GM18870 (cell line): ENCODE data around the gene KIF5A.
A peak's percentile ranks its signal among the peaks of the same experiment; 100 is the strongest.
"Not testable (repeated sequence)": the region's sequence is repeated elsewhere in the genome, so short reads cannot be mapped to it uniquely, and the experiment has no call there.

Source experiments
- ATAC-seq: cut with Tn5 transposase; IDR thresholded peaks from one replicate; pipeline ENCODE4 v1.9.1; 2021; ENCODE audit warnings: moderate library complexity; ENCODE audit not compliant: unreplicated experiment

The KIF5A gene

DNA sequence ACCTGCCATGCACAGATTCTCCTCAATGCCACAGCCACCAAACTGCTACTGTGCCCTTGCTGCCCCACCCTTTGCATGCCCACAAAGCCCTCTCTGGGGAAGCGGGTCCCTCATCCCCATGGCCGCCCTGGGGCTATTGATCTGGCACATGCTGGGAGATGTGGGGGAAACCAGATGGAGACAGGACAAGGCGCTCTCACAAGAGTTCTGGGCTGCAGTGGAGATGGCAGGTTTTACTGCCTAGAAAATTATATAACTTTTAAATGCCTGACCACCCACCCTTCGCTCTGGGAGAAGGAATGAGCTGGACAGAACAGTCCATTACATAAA lies 30.6 kb downstream of the KIF5A start:
- no peak for ATAC-seq

DNA sequence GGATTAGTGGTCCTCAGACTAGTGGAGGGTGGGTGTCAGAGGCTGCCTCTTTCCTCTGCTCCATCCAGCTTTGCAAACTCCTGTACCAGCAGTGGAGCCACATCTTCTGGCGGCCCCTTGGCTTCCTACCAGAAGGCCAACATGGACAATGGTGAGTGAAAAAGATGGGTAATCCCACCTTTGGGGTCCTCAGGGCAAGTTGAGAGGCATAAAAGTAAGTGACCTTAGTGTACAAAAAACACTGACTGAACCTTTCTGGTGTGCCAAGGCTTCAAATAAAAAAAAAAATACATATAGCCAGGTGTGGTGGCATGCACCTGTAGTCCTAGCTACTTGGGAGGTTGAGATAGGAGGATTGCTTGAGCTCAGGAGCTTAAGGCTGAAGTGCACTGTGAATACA lies 32.0 kb downstream of the KIF5A start:
- no peak for ATAC-seq

DNA sequence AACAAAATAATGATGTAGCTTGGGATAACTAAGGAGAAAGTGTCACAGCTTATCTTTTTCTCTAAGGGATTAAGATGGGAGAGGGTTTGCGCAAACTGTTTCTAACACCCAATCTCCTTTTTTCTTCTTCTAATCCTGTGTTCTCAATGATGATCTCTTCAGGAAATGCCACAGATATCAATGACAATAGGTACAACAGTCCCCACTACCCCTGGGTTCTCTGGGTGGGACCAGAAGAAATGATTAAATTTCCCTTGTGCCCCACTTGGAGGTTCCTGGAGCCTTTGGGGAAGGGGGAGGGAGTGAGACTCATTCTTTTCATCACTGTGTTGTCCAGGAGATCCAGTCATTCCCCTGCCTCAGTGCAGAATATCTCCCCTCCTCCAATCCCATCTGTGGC lies 32.6 kb downstream of the KIF5A start:
- ATAC-seq: no peak

DNA sequence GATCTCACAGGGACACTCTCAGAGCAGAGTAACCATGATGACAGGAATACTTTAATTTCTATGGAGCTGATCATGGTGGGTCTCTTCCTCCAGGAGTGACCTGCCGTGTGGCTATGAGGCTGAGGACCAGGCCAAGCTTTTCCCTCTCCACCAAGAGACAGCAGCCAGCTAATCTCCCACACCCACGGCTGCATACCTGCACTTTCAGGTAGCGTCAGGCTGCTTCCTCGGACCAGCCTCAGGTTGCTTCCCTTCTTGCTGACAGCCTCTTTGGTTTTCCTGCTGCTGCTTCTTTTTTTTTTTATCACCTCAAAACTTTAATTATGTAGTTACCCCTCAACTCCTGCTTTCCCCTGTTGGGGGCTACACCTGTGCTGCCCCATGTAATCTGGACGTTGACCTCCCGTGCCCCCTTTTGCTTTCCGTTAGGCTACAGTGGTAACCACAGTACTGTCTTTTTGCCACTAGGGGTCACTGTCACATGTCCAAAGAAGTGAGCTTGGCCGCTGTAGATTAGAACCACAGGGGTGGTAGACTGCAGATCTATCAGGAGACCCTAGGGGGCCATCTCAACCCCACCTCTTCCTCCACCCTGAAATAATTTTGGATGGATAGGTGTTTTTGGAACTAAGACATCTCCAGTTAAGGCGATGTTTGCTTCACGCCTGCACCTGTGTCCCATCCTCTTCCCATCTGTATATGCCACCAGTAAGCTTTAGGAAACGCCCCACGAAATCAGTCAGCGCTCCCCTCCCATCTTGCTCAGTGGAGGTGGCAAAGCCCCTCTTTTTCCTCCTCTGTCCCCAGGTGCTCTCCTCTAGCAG lies 33.4 kb downstream of the KIF5A start:
- ATAC-seq: peak; percentile 94

DNA sequence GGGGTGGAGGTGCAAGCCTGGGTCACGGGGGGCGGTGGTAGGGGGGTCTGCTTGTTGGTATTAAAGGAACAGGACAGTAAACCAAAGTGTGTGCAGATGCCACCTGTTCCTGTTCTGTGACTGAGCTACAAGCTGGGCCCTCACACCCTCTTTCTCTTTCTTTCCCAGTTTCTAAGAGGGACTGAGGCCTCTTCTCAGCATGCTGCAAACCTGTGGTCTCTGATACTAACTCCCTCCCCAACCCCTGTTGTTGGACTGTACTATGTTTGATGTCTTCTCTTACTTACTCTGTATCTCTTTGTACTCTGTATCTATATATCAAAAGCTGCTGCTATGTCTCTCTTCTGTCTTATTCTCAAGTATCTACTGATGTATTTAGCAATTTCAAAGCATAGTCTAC lies 34.2 kb downstream of the KIF5A start:
- ATAC-seq: no peak

DNA sequence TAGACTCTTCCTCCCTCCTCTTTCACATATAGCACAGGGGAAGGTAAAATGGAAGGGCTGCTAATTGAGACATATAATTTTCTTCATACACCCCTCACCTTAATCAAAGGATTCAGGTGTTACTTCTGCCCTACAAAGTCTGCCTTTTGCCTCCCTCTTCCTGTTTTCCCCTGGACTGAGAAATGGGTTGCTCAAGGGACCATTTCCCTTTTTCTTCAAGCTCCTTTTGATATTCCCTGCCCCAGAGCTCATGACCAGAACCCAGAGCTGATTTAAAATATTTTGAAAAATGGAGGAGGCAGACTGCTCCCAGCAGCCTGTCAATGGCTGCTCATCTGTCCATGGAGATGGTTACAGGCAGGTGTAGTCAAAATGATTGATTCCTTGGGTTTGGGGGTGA lies 34.8 kb downstream of the KIF5A start:
- ATAC-seq: no peak

DNA sequence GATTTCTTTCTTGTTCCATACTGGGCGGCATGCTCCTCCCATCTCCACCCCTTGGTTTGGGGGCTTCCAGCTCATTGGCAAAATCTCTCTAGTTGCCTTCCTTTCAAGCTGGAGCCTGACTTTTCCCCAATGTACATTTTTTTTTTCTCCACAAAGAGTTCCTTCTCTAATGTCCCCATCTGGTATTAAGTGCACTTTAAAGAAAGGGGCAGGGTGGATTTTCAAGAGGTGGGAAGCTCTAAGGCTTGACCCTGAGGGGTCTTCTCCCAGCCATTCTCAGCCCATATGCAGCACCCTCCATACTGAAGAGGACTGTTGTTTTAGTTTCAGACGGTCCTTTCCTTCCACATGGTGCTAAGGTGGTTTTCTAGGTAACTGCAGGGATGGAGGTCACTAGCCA lies 35.3 kb downstream of the KIF5A start:
- ATAC-seq: no peak

DNA sequence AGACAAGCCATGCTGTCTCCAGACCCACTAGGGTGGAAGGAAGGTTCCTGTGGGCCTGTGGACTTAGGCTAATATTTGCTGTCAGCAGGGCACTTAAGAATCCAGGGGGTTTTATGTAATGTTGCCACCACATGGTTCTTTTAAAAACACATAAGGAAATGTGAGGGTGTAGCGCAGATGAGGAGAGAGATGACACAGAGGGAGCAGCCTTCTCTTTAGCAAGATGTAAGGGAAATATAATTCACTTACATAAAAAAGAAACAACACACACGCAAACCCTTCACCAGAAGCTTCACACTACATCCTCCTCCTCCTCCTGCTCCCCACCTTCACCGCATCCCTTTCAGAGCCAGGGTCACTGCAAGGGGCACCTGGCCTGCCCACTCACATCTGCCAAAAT lies 36.3 kb downstream of the KIF5A start:
- no peak for ATAC-seq

DNA sequence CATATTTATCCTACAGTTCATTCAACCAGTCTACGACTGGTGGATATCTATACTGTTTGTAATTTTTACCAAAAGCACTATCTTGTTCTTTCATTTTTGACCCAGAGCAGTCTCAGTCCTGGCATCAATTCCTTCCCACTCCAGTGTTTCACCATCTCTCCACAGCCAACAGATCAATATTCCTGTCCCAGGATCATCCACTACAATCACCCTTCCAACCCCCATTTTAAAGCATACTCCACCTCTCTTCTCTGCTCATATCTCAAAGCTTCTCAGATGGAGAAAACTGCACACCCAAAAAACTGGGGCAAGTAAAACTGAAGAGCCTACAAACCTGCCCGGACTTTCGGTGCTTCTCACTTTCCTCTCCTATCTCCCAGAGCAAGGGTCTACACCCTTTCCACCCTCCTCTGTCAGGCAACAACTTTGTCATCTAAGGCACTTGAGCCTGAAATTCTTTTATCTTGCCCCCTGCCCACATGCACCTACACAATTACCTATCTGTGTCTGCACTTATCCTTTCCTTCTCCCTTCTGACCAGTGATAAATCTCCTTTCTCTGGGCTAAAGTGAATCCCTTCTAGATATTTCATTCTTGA lies 37.1 kb downstream of the KIF5A start:
- ATAC-seq: no peak

DNA sequence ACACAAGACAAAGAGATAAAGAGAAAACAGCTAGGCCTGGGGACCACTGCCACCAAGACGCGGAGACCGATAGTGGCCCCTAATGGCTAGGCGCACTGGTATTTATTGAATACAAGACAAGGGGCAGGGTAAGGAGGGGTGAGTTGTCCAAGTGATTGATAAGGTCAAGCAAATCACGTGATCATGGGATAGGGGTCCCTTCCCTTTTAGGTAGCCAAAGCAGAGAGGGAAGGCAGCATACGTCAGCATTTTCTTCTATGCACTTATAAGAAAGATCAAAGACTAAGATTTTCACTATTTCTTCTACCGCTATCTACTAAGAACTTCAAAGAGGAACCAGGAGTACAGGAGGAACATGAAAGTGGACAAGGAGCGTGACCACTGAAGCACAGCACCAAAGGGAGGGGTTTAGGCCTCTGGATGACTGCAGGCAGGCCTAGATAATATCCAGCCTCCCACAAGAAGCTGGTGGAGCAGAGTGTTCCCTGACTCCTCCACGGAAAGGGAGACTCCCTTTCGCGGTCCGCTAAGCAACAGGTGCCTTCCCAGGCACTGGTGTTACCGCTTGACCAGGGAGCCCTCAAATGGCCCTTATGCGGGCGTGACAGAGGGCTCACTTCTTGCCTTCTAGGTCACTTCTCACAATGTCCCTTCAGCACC lies 39.2 kb downstream of the KIF5A start:
- not testable (repeated sequence) for ATAC-seq

DNA sequence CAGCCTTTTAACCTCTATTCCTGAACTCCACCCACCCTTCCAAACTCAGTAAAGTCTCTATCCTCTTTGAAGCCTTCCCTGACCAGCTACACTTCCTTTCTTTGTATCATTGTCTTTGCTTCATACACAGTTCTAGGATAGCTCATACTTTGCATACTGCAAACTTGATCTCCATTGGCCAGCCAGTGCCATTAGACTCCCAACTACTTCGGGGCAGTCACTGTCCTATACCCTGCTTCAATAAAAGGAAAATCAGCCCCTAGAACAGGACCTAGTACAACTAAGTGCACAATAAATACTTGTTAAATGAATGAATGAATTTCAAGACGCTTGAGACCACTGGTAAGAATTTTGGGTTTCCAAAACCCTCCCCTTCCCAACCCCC lies 40.6 kb downstream of the KIF5A start:
- ATAC-seq: no peak

DNA sequence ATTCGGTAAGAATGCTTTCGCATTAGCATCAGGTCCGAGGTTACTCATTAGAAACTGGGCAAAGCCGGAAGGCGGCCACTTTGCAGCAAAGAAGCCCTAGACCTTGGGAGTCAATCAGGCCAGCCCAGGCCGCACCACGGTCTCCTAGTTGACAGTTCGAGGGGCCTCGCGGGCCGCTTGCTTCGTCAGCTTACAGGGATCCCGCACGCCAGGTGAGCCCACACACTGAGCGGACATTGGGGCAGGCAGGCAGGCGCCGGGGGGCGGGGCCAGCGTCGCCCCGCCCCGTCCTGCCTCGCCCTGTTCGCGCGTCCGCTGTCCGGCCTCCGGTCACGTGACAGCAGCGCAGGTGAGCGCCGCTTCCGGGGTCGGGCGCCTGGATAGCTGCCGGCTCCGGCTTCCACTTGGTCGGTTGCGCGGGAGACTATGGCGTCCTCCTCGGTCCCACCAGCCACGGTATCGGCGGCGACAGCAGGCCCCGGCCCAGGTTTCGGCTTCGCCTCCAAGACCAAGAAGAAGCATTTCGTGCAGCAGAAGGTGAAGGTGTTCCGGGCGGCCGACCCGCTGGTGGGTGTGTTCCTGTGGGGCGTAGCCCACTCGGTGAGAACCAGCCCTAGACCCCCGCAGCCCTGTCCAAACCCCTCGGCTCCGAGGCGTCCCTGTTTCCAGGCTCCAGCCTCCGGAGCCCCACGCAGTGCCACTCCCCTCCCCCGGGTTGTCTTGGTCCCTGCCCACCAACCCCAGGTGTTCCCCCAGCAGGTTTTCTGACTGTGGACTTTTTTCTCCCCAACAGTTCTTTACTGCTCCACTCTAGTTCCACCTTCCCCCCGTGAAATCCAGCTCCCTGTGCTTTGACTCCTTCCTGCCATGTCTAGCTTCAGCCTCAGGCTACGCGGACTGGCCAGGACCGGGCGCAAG lies 41.3 kb downstream of the KIF5A start, which contains the start of gene PIP4K2C:
PIP4K2C (plus strand) TSS at position 329 of the 918 bp plus-strand sequence; CDS start at position 427, 98 bp downstream.
- peak; percentile 61 for ATAC-seq

DNA sequence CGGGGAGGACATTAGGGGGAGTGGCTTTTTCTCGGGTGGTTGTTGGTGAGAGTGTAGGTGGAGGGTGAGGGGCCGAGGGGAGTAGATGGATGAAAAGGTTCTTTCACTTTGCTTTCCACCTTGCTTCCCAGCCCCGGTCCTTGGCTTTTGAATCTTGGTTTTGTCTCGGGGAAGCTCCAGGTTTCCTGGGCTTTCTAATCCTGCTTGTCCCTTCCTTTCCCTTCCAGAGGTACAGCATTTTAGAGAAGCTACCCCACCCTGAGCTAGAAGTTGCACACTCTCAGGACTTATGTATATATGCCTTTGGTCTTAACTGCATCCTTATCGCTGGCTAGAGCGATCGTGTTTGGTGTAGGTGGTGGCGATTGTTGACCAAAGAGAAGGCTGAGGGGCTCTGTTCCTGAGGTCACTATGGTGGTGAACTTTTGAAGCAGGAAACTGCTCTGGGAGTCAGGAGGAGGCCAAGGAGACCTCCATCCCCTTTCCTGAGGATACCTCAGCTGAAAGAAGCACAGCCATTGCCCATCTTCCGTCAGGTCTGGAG lies 42.0 kb downstream of the KIF5A start:
- no peak for ATAC-seq

DNA sequence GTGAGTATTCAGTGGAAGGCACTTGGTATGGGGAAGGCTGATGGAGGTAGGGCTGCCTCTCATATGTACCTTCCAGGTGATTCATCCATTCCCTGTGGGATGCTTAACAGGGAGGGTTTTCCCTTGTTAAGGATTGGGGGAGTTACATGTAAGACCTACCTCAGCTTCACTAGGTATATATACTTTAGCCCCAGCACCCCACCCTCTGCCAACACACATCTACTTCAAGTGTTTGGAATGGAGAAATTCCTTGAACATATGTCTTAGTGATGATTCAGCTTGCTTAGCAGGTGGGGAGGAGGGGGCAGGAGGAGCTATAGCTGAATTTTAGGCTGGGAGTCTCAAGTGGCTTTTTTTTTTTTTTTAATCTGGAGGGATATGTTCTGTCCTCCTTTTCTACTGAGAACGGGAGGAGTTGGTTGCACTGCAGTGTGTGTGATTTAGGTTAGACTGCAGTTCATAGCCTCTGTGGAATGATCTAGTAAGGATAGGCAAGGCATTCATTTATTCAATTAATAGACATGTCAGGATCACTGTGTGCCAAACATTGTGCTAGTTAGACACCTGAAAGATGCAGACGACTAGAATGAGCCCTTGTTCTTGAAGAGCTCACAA lies 42.8 kb downstream of the KIF5A start:
- ATAC-seq: no peak

DNA sequence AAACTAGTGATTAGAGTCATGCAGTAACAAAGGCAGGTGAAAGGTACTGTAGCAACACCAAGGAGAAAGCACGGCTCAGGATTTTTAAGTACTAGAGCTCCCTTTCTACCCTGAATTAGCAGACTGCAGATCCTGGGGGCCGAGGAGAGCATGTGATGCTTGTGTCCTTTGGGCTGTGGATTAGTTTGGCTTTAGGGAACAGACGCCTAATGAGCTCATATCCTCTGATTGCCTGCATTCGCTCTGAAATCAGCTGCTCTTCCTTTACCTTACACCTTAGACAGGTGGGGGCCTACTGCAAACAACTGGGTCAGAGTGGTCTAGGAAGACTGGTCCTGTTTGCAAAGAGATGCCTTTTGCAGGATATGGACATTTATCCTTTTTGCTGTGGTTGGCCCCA lies 43.3 kb downstream of the KIF5A start:
- no peak for ATAC-seq

DNA sequence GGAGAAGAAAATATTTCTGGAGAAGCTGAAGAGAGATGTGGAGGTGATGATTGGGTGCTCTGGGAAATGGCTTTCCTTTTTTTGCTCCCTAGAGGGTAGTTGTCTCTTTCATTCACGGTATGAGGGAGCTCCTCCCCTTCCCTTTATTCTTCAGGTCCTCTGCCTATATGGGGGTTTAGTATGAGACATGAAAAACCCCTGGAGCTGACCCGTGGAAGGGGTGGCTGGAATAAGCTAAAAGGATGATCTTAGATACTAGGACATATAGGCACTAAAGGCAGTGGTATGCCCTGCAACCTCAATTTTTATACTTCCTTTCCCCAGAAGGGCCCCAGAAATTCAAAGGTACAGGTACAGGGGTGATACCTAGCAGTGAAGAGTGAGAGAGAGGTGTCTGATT lies 50.6 kb downstream of the KIF5A start:
- no peak for ATAC-seq

DNA sequence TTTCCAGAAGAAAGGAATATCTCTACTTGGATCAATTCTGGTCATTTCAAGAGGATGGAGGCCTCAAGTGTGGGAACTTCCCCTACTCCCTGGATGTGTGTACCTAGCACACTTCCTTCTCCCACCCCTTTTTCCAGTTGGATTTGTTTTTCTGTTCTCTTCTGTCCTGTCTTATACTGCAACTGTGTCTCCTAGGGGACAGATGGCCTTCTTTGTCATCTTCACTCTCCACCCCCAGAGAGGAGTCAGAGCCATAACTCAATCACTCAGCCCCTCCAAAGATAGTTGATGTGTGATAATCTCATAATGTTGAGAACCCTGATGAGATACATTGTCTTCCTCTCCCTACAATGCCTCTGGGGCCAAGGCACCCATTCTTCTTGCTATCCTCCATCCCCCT lies 52.7 kb downstream of the KIF5A start:
- ATAC-seq: no peak

DNA sequence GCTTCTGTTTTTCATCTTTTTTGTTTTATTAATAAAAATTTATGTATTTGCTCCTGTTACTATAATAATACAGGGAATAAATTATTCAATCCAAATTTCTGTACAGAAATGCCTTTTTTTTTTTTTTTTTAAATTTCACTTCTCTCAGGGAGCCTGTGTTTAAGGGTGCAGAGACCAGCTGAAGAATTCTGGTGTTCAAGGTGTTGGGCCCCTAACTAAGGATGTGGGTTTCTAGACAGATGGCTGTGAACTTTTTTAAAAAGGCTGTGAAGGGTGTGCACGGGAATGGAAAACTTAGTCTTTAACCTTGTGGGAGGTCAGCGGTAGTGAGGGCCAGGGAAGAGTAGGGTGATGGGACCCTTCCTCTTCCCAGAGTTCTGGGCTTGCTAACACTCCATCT lies 53.5 kb downstream of the KIF5A start:
- no peak for ATAC-seq

DNA sequence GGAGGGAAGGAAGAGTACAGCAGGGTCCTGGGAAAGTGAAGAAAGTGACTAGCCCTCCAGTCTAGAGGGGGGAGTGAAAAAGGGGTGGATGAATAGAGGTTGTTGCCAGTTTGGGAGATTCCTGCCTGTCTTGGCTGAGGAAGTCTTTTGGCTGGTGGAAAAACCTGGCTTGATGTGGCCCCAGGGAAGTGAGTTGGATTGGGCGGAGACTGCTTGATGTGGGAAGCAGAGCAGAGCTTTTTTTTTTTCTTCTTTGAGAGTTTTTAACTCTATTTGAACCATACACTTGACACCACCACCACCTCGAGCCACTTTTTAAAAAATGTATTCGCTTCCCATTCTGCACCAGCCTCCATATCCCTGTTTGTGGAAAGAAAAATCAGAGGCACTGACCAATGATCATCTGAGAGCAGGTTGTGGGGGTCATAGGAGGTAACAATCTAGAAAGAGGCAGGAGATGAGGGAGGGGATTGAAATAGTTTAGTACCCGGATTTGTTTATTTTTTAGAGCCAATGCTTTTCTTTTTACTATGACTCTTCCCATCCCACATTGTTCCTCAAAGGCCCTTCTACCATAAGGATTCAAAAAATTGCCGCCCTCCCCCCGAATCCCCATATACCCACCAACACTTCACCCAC lies 54.1 kb downstream of the KIF5A start:
- no peak for ATAC-seq

DNA sequence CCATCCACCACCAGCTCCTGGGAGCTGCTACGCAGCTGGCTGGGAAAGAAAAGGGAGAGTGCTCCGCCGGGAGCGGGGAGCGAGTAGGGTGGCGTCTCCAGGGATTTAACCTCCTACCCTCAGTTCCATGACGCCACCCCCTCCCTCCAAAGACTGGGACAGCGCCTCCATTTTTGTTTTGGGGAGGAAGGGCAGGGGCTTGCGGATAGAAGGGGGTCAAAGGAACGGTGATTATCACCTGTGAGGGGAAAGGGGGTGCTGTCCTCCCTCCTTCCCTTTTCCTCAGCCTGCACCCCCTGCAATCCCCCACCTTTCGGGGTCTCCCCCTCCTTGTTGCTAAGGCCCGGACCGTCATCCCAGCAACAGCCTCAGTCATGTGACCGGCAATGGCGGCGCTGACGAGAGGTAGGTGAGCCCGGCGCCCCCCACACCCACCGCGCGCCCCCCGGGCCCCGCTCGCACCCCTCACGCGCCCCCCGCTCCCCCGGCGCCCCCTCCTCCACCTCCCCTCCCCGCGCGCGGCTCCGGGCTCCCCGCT lies 54.7 kb downstream of the KIF5A start, which contains the start of gene DTX3:
DTX3 (plus strand) TSS at position 371 of the 538 bp plus-strand sequence. CDS start 1,694 bp downstream, outside the sequence.
- no peak for ATAC-seq
